ENCODE data around the gene CEP95. TPM values are rescaled to one million over a fixed set of nuclear protein-coding genes. Genes with fewer than 3 reads are reported as not detected.

Gene CEP95
- total RNA-seq, 3 donors from 2014 or later (not counting 1 experiment from before 2014, with no cell fraction given), result 152 to 187 (median 186) TPM

GRCh38 chr17:64520359-64520758 lies 13.6 kb downstream of the CEP95 start:
- Mint-ChIP-seq H3K4me3 (no peak overlapping the region), H3K27ac (no peak overlapping the region), H3K27me3 (ENCODE audit: low read depth in 2 of 2) (no peaks in the 10 kb centered on the region), H3K36me3 (peaks cover 18% of the 10 kb centered on the region), H3K4me1 (peaks cover 6 to 8% of the 10 kb centered on the region in 2 donors), H3K9me3 (no peaks in the 10 kb centered on the region)
- TF ChIP-seq CTCF (IDR thresholded peaks at IDR 0.05), result no peak
- ATAC-seq, result no peak
- H3K4me1 ChIP-seq (ENCODE audit: control insufficient read depth, insufficient read depth, low read length), result no peaks in the 10 kb centered on the region
- DNase-seq, result no peak
- WGBS (ENCODE audit: insufficient coverage), result 96% methylated on average over 6 of the region's 6 CpGs
- no peaks in the 10 kb centered on the region for H3K9me3 ChIP-seq (ENCODE audit: control insufficient read depth, insufficient read depth, low read length)
- H3K27me3 ChIP-seq (ENCODE audit: control insufficient read depth, insufficient read depth, low read length), result no peaks in the 10 kb centered on the region
- no peak overlapping the region for H3K27ac ChIP-seq (ENCODE audit: low read length)
- peaks cover 74% of the 10 kb centered on the region for H3K36me3 ChIP-seq (ENCODE audit: control insufficient read depth, insufficient read depth, low read length)
- H3K4me3 ChIP-seq (ENCODE audit: low read length), result no peak overlapping the region
- intact Hi-C loops (cut with micrococcal nuclease), result no loop called here

GRCh38 chr17:64527914-64528313 lies 21.1 kb downstream of the CEP95 start:
- Mint-ChIP-seq H3K27ac (no peak overlapping the region), H3K27me3 (ENCODE audit: low read depth in 2 of 2) (no peaks in the 10 kb centered on the region), H3K4me3 (no peak overlapping the region), H3K9me3 (no peaks in the 10 kb centered on the region), H3K4me1 (peaks cover 0 to 5% of the 10 kb centered on the region in 2 donors), H3K36me3 (peaks cover 50% of the 10 kb centered on the region)
- no peak for TF ChIP-seq CTCF (IDR thresholded peaks at IDR 0.05)
- DNase-seq, result no peak
- 94% methylated on average over 2 of the region's 2 CpGs for WGBS (ENCODE audit: insufficient coverage)
- no peaks in the 10 kb centered on the region for H3K9me3 ChIP-seq (ENCODE audit: control insufficient read depth, insufficient read depth, low read length)
- H3K27ac ChIP-seq (ENCODE audit: low read length), result no peak overlapping the region
- H3K27me3 ChIP-seq (ENCODE audit: control insufficient read depth, insufficient read depth, low read length), result no peaks in the 10 kb centered on the region
- no peak for ATAC-seq
- H3K36me3 ChIP-seq (ENCODE audit: control insufficient read depth, insufficient read depth, low read length), result peaks cover 84% of the 10 kb centered on the region
- H3K4me1 ChIP-seq (ENCODE audit: control insufficient read depth, insufficient read depth, low read length), result no peaks in the 10 kb centered on the region
- intact Hi-C loops (cut with micrococcal nuclease), result no loop called here
- H3K4me3 ChIP-seq (ENCODE audit: low read length), result no peak overlapping the region

- H3K36me3 ChIP-seq (ENCODE audit: control insufficient read depth, insufficient read depth, low read length), result peaks cover 83% of the 10 kb centered on the region
- peak overlapping the region in 1 of 2 donors; percentile 10 for H3K27ac Mint-ChIP-seq
- WGBS (ENCODE audit: insufficient coverage), result 98% methylated on average over 4 of the region's 5 CpGs
- no peak overlapping the region for H3K27ac ChIP-seq (ENCODE audit: low read length)
- H3K27me3 ChIP-seq (ENCODE audit: control insufficient read depth, insufficient read depth, low read length), result no peaks in the 10 kb centered on the region
- DNase-seq (no peak), ATAC-seq (no peak)
- peaks cover 50% of the 10 kb centered on the region for H3K36me3 Mint-ChIP-seq
- H3K27me3 Mint-ChIP-seq (ENCODE audit: low read depth in 2 of 2), result no peaks in the 10 kb centered on the region
- intact Hi-C loops (cut with micrococcal nuclease), result no loop called here
- H3K9me3 Mint-ChIP-seq, result no peaks in the 10 kb centered on the region
- H3K4me3 Mint-ChIP-seq, result no peak overlapping the region
- H3K4me3 ChIP-seq (ENCODE audit: low read length), result no peak overlapping the region
- no peaks in the 10 kb centered on the region for H3K9me3 ChIP-seq (ENCODE audit: control insufficient read depth, insufficient read depth, low read length)
- H3K4me1 Mint-ChIP-seq, result no peaks in the 10 kb centered on the region
- no peaks in the 10 kb centered on the region for H3K4me1 ChIP-seq (ENCODE audit: control insufficient read depth, insufficient read depth, low read length)
- TF ChIP-seq CTCF (IDR thresholded peaks at IDR 0.05), result no peak
These were observed 22.4 kb downstream of the CEP95 start for GRCh38 chr17:64529221-64529620.

- Mint-ChIP-seq H3K27me3 (ENCODE audit: low read depth in 2 of 2) (no peaks in the 10 kb centered on the region), H3K9me3 (no peaks in the 10 kb centered on the region), H3K4me1 (peaks cover 0 to 4% of the 10 kb centered on the region in 2 donors), H3K27ac (no peak overlapping the region), H3K4me3 (no peak overlapping the region), H3K36me3 (peaks cover 35% of the 10 kb centered on the region)
- H3K4me3 ChIP-seq (ENCODE audit: low read length), result no peak overlapping the region
- ATAC-seq, result no peak
- no peak for TF ChIP-seq CTCF (IDR thresholded peaks at IDR 0.05)
- H3K4me1 ChIP-seq (ENCODE audit: control insufficient read depth, insufficient read depth, low read length), result no peaks in the 10 kb centered on the region
- WGBS (ENCODE audit: insufficient coverage), result 88% methylated on average over 5 of the region's 5 CpGs
- no peaks in the 10 kb centered on the region for H3K27me3 ChIP-seq (ENCODE audit: control insufficient read depth, insufficient read depth, low read length)
- peaks cover 92% of the 10 kb centered on the region for H3K36me3 ChIP-seq (ENCODE audit: control insufficient read depth, insufficient read depth, low read length)
- no peak for DNase-seq
- H3K27ac ChIP-seq (ENCODE audit: low read length), result no peak overlapping the region
- intact Hi-C loops (cut with micrococcal nuclease), result no loop called here
- no peaks in the 10 kb centered on the region for H3K9me3 ChIP-seq (ENCODE audit: control insufficient read depth, insufficient read depth, low read length)
These were observed 25.2 kb downstream of the CEP95 start for GRCh38 chr17:64531955-64532371.

All from natural killer cell (primary cell).